ENCODE results near the gene DDA1. TPM values are rescaled to one million over a fixed set of nuclear protein-coding genes. Genes with fewer than 3 reads are reported as not detected.

The DDA1 gene
- total and polyA plus RNA-seq, 2 of the 13 experiments (the other 11 are each of a cell fraction or from before 2014, with no cell fraction given) = 24.5 to 26.0 TPM

DNA sequence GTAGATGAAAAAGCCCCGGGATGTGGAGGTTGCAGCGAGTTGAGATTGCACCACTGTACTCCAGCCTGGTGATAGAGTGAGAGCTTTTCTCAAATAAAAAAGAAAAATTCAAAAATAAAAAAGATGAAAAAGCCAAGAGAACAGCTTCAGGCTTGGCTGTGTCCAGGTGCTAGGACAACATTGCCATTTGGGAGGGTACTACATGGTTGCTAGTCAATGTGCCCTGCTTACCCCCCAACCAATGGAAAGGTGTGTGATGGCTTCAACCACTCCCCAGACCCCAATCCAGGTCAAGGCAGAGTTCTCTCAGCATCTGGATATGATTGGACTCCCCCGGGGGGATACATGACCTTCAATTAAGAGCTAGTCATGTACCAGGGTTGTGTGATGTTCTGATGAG is 29.9 kb upstream of the DDA1 start:
- DNase-seq (ENCODE audit: low spot score) = no peak
- Histone ChIP-seq H3K36me3 (replicated peaks in 1 of 2; ENCODE audit: control insufficient read depth in 1 of 2, insufficient read depth in 2 of 2, low read length in 2 of 2) (peaks cover 9 to 26% of the 10 kb centered on the region in 2 experiments; a peak in 4 of 5 replicates), H3K79me2 (ENCODE audit: insufficient read depth, low read length) (no peaks in the 10 kb centered on the region), H3K27me3 (ENCODE audit: control insufficient read depth in 1 of 2, insufficient read depth in 2 of 2, low read length in 2 of 2) (no peaks in the 10 kb centered on the region), H3K4me2 (ENCODE audit: low read depth, low read length) (no peak overlapping the region), H3K4me1 (ENCODE audit: insufficient read depth, low read length) (0 out of 2 replicates have a peak, but pooled peaks cover 6% of the 10 kb centered on the region), H3K9ac (ENCODE audit: insufficient read depth, low read depth, low read length) (no peak overlapping the region), H2AFZ (ENCODE audit: low read length) (no peak overlapping the region), H4K20me1 (ENCODE audit: insufficient read depth, low read length) (no peaks in the 10 kb centered on the region), H3K9me3 (ENCODE audit: low read length) (no peaks in the 10 kb centered on the region), H3K27ac (ENCODE audit: extremely low read length, insufficient read depth, low read length) (no peak overlapping the region), H3K4me3 (replicated peaks in 1 of 3; ENCODE audit: insufficient read depth in 1 of 3, low read depth in 2 of 3, low read length in 3 of 3) (no peak overlapping the region)
- ChIA-PET POLR2A (interaction anchor here (1.0 kb wide), 2 partner anchors 13 to 64 kb away, joined by 3 to 4 read pairs; partner anchors contain the start of gene BABAM1), CTCF (ENCODE audit: low intra/inter-chr PET ratio, low total read pairs) (no interaction called here)
- intact Hi-C loops (cut with micrococcal nuclease; ENCODE audit: unreplicated experiment) (no loop called here), in situ Hi-C loops (cut with HindIII; ENCODE audit: extremely low pct_ligation_motif_present, low pct_unique_long_range_greater_than_20kb) (no loop called here)
- FAIRE-seq = no peak
- TF ChIP-seq ZNF329 (CRISPR knock-in tag; IDR thresholded peaks at IDR 0.05; ENCODE audit: low read depth) (peak; percentile 93), GTF3A (CRISPR knock-in tag; conservative IDR thresholded peaks at IDR 0.05) (no peak), PRDM4 (CRISPR knock-in tag; IDR thresholded peaks at IDR 0.05; ENCODE audit: borderline replicate concordance) (no peak)
- BruUV-seq (replicated peaks) = no TSS peak
- ATAC-seq = no peak
- WGBS (ENCODE audit: low lambda C conversion rate) = 97% methylated on average over 2 of the region's 3 CpGs
